Stimulated activated CD4-positive, alpha-beta T cell treated with anti-CD3 and anti-CD28 coated beads, Interleukin-15, amount 100 ng/mL, for 24 hours (primary cell): ENCODE measurements around the gene TMTC1.

Source experiments
- DNase-seq: peaks from one replicate; pipeline ENCODE4 v3.0.0-alpha.2; 2020

The TMTC1 gene

DNA sequence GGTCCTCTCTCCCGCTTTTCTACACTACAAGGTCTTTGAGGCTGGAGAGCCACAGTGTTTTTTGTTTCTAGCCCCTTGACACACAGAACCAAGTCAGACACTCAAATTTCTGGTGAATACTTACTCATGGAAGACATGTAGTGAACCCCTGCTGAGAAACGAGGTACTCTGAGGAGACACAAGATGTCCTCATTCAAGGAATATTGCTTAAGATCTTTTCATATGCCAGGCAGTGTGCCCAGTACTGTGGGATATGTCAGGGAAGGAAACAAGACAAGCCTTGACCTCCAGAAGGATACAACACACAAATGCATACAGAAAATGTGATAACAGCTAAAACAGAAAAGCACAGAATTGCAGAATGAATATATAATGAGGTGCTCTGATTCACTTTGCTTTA is 75.9 kb downstream of the TMTC1 start:
- DNase-seq, result no peak

DNA sequence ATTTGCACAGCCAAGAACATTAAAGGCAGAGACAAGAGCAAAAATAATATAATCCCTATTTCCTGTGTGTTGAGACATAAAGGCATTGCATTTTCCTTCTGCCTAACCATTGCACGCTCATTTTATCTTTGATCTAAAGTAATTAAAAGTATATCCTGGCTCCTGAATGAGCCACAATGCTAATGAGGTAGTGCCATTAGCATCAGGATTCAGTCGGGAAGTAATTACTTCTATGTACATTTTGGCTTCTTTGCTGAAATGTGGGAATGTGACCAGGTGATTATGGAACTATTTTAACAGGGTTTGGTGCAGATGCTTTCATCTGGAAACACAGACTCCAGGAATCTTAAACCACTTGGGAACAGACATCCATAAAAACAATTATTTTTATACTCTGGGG is 77.4 kb downstream of the TMTC1 start:
- DNase-seq, result no peak

DNA sequence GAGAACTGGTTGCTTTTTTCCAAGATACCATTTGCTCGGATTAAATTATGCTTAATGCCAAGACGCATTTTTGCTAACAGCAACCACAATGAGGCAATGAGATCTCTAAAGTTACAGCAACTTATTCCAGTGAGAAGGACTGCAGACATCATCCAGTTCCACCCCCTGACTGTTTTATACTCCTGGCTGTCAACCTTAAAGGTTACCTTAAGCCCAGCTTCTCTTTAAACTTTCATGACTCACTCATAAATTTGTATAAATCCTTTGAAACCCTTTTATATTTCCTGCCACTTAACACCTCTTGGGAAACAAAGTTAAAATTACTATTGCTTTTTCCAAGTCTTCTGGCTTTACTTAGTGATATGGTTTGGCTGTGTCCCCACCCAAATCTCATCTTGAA is 80.2 kb downstream of the TMTC1 start:
- DNase-seq, result no peak

DNA sequence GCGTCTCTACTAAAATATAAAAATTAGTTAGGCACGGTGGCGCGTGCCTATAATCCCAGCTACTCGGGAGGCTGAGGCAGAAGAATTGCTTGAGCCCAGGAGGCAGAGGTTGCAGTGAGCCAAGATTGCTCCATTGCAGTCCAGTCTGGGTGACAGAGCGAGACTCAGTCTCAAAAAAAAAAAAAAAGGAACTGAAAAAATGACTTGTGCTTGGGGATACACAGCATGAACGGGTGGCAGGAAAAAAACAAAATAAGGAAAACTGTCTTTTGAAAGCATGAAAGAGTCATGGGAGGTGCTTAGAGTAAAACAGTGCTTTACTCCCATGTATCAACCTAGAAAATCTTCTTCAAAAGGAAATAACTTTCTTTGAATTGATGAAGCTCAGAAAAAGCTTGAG is 80.8 kb downstream of the TMTC1 start:
- no peak for DNase-seq

DNA sequence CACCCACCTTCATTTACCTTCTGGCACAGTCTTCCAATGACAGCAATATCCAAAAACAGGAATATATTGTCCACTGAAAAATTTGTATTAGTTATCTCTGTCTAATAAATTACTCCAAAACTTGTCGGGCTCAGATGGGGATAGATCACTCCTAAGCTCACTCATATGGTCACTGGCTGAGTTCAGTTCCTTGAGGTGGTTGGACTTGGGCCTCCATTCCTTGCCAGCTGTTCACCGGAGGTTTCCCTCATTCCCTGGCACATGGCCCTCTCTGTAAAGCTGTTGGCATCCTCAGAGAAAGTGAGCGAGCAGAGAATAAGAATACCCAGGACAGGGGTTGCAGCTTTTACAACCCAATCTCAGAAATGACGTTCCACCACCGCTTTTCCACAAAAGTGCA is 81.5 kb downstream of the TMTC1 start:
- no peak for DNase-seq

DNA sequence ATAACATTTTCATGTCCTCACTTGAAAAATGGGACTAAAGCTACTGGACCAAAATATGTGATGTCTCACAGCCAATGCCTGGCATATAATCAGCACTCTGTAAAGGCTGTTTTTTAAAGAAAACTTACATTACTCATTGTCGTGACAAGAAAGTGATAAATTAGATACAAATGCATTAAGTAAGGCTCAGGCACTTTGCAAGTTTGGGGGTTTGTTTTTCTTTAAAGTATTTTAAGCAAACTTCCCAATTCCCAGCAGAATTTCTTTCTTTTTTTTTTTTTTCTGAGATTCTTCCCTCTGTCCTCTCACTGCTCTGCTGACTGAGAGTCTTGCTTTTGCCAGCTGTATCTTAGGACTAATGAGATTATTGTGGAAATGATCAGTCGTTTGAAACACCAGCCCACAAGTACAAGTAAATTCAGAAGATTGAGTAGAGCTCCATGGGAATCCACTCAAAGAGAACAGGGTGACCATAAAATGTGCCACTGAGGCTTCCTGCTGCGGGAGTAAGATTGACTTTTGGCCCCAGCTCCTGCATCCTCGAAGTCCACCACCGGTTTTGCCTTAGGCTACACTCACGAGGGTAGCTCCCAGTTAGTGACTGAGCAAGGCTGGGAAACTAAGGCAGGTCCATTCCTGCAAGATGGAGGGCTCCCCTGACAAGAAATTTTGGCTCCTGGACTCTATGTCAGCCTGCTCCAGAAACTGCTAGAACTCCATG is 82.8 kb downstream of the TMTC1 start:
- DNase-seq, result no peak

DNA sequence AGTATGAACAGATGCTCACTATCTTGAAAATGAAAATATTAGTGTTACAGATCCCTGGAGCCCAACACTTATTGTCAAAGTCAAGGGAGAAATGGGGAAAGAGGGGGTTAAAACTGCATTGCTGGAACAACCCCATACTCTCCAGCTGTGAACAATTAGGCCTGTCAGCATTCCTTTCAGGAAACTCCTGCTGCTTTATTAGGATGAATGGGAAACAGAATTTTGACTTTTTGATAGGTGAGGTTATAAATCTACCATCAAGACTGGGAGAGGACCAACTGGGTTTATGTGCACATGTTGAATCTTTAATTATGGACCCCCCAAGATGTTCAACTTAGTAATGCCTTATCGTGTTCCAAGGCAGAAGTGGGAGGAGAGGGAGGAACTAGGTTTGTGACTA is 85.0 kb downstream of the TMTC1 start:
- no peak for DNase-seq

DNA sequence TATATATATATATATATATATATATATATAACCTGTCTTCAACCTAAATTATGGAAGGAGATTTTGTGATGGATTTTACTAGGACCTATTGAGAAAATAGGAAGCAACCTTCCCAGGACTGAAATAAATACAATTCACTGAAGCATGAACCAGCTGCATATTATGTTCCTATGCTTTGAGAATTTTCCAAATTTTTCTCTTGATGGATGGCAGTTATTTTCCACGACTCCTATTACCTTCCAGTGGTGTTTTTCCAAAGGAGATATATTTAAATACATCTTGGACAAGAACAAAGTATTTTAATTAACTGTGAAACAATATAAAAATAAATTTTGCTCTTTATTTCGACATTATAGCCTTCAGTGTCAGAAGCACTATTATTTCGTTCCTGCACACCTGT is 87.9 kb downstream of the TMTC1 start:
- no peak for DNase-seq

DNA sequence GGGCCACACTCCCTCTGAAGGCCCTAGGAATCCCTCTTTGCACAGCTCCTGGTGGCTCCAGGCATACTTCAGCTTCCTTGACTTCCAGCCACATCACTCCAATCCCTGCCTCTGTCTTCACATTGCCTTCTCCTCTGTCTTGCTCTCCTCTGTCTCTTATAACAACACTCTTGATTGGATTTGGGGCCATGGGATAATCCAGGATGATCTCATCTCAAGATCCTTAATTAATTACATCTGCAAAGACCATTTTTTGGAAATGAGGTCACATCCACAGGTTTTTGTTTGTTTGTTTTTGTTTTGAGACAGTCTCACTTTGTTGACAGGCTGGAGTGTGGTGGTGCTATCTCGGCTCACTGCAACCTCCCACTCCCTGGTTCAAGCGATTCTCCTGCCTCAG is 88.7 kb downstream of the TMTC1 start:
- no peak for DNase-seq

DNA sequence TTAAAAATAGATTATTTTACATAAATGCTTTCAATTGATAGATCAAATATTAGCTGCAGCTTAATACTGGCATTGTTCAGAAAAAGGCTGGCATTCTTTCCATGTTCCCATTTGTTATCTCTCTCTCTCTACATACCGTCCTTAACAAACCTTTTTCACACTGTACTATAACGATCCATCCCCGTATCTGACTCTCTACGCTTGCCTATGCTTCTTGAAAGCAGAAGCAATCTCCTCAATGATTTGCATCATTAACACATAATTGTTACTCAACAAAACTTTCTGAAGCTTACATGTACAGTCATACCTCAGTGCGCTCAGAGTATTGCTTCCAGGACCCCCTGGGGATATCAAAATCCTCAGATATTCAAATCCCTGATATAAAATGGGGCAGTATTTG is 89.7 kb downstream of the TMTC1 start:
- DNase-seq, result no peak

DNA sequence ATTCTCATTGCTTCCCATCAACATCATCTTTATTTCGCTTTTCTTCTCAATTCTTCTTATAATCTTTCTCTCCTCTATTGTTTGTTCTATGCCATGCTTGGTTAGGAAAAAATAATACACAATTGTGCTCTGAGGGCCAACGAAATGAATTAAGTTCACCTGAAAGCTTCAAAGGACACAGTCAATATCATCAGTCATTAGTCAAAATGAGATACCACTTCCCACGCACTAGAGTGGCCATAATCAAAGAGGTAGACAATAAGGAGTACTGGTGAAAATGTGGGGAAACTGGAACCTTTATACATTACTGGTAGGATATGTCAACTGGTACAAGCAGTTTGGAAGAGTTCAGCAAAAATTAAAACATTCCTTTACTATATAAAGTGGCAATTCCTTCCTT is 91.5 kb downstream of the TMTC1 start:
- no peak for DNase-seq

DNA sequence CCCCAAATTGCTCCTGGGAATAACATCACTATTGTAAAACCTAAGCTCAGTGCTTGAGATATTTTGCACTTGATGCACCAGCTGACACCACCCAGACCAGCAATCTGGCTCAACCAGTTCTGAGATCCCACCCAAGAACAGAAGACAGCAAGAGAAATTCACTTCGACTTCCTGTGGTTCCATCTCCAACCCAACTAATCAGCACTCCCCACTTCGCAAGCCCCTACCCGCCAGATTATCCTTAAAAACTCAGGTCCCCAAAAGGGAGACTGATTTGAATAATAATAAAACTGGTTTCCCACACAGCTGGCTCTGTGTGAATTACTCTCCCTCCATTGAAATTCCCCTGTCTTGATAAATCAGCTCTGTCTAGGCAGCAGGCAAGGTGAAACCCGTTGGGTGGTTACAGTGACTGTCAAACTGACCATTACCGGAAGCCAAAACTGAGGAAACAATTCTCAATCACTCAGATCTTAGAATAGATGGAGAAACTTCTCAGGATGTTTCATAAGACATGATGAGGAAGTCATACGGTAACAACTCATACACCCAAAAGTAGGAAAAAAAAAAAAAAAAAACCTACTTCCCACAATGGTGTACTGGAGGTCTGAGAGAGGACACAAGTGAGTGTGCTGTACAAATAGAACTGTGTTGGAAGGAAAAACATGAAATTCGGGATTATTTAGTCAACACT is 92.4 kb downstream of the TMTC1 start:
- DNase-seq, result no peak

DNA sequence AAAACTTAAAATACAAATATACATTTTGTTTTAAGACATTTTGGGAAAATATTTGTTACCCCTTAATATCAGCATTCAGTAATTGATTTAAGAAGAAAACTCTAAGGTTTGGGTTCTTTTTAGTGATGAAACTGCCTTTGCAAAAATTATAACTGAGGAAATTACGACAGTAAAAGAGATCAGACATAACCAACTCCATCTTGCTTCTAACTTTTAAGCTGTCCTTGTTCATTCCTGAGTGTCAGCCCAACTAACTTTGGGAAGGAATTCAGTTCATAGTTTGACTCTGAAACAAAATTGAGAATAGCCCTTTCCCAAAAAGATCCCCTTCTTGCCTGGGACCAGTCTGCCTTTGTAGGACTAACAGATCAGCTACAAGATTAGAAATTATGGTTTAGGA is 93.0 kb downstream of the TMTC1 start:
- DNase-seq, result no peak

DNA sequence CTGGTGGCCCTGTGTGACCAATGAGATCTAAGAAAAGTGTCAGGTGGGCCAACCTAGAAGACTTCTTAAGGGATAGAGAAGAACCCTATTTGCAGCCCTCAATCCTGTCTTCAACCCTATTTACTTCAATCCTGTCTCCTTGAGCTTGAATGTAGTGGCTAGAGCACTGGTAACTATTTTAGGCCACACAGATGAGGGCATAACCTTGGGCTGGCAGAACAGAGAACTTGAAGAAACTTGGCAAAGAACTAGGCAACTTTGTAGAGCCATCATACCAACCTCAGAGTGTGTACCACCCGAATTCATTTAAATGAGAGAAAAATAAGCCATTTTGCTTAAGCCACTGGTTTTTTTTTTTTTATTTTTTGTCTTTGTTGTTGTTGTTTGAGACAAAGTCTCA is 94.8 kb downstream of the TMTC1 start:
- no peak for DNase-seq

DNA sequence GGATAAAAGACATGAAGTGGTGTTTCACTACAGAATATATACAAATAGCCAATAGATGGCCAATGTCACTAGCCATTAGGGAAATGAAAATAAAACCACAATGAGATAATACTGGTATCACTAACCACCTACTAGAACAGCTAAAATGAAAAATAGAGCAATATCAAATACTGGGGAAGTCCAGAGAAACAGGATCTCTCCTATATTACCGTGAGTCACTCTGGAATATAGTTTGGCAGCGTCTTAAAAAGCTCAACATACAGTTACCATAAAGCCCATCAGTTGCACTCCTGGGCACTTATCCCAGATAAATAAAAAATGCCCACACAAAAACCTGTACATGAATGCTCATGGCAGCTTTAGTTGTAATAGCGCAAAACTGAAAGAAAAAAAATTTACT is 101.7 kb downstream of the TMTC1 start:
- no peak for DNase-seq

DNA sequence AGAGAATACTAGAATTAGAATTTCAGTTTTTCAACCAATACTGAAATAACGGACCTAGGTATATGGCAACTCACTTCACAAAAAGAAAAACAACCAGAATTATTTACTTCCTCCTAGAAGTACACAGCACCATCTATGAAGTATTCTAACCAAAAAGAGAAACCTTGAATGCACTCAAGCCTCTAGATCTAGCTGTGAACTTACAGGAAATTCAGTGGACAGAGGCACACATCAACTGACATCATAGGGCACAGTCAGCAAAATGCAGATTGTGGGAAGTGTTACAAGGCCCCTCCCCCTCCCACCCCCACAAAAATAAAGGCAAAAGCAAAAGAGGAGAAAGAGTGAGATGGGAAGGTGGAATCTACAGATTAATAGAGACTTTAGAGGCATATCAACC is 102.4 kb downstream of the TMTC1 start:
- no peak for DNase-seq

DNA sequence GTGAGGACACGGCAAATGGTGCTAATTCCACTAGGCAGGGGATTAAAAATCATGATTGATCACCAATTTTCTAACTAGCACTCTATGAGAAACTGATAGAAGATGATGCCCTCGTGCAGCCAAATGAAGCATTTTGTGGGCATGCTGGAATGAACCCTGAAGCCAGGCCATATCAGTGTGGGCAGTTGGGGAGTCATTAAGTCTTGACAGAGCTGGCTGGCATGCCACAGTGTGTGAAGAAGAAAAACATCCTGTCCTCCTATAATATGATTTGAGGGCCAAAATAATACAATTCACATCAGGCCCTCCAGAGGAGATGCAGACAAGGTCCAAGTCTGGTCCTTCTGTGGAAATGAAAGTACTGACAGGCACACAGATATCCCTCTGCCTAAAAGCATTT is 107.1 kb downstream of the TMTC1 start:
- no peak for DNase-seq

DNA sequence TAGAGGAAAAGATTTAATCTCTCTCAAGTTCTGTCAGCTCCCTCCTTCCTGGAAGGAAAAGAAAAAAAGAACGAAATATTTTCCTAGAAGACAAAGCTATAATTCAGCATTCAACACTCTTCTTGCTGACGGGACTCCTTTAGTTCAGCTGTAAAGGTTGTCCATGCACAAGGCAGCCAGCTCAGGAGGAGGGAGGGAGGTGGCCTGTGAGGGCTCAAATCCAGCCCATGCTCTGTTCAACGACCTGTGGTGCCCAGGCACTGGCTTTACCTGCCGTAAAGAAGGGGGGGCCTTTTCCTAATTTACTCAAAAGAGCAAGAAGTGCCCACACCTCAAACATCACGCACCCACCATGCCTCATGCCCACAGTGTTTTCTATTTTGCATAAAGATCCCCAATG is 109.3 kb downstream of the TMTC1 start:
- DNase-seq, result no peak

DNA sequence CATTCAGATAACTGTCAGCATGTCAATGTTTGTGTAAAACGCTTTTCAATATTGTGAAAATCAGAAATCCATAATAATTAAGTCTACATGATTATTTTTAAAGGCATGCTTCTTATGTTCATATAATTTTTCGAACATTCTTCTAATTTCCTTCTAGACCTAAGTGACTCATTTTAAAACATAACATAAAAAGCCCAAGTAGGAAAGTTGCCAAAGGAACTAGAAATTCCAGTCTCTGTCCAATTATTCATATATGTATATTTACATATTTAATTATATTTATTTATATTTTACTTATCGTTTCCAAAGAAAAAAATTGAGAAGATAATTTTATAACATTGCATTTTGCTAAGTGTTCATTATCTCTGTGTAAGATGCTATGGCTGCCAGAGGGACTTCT is 110.4 kb downstream of the TMTC1 start:
- DNase-seq, result no peak

DNA sequence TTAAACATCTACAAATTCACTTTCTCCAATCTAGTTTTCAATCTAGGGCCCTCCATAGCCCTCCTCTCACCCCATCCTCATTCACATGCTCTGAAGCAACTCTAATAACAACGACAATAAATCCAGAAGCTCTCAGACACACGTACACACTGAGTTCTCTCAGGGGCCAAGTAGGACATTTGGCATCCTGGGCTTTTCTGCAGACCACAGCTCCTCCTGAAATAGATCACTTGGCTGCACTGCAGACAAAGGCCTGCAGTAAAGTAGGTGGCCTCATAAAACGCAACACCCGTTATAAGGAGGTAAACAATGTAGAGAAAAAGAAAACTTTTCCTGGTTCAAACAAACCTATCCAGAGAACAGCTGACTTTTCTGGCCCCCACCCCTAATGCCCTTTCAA is 111.2 kb downstream of the TMTC1 start:
- DNase-seq, result no peak

DNA sequence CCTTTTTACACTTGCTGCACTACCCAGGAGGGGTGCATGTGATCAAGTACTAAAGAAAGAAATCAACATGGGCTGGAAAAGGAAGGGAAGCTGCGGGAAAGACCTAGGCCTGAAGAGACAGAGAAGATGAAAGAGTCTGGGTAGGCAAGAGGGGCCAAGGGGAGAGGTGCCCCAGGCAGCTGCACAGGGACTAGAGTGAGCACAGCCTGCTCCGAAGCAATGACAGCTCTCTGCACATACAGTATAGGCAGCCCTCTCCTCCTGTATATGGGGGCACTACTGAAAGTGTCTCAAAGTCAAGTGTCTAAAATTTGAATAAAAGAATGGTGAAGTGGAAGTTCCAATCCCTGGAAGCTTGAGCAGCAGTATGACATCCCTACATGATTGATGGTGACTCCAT is 112.0 kb downstream of the TMTC1 start:
- DNase-seq, result no peak

DNA sequence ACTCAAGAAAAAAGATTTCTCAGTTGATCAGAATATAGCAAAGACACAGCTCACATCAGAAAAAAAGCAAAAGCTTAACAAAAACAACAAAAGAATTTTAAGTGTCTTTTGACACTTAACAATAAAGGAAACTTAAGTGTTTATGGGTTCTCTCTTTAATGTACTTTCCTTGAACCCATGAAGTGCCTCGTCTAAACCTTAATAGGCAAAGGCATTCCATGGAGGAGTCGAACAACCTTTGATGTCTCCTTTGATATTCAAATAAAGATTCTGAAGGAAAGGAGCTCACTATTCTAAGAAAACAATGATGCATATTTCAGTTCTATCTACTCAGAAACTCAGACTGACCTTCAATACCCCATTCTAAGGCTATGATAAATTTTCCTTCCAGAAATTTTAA is 116.7 kb downstream of the TMTC1 start:
- DNase-seq, result no peak

DNA sequence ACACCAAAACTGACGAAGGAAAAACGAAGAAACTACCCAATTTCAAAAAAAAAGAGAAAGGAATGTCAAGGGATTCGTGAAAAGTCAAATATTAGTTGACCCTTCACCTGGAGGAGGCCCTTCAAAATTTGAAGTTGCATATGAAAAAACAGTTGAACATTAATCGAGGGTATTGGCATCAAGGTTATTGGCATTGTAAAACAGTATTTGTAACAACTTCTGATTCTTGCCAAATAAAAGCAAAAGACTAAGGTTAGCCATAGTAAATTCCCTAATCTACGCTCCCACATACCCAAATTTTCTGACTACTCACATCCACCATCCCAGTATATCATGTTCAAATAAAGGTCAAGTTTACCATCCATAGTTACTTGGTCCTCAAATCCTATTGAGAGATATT is 118.6 kb downstream of the TMTC1 start:
- DNase-seq, result no peak

DNA sequence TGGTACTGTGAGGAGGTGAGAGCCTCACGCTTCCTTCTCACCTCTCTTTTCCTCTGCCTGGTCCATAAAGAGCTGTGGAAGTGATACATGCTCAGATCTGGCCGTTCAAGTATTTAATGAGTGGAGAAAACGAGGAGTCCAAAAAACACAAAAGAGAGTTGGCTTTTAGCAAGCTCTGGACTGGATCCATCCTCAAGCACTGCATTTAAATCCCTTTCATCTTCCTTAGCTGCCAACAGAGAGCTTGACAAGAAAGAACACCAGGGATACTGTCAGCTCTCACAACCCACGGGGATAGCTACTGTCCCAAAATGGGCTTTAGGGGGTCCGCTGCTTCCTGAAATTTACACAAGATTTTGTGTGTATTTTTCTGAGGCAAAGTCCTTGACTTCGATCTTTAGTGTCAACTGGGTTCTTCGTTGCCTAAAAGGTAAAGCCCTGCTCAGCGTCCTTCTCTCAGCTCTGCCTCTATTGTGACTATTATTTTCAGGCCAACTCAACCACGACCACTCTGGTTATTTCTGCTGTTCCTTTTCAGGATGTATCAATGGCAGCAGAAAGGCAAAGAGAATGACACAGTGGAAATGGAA is 120.9 kb downstream of the TMTC1 start:
- no peak for DNase-seq

DNA sequence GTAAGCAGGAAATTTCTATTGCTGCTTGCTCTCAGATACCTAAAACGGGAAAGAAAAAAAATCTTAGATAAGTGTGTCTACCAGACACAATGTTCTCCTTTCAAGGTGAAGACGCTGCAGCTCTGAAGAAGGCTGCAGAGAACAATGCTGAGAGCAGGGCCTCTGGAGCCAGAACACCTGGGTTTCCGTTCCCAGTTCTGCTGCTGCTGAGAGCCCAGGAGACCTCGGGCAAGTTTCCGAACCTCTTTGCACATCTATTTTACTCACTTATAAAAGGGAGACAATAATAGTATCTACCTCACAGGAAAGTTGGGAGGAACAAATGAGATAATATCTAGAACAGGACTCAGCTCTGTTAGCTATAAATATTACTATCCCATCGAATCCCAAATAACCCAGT is 122.9 kb downstream of the TMTC1 start:
- DNase-seq, result no peak
